OCI-LY1 (cell line): Measurements from ENCODE around the gene CD55.
A peak's percentile ranks its signal among the peaks of the same experiment; 100 is the strongest.

ENCODE experiments used
- H2AFZ ChIP-seq: fragments of 200-600 bp; sonication (generic), shearing (Covaris generic); 2 replicates; pipeline ENCODE4 v1.6.0; 2014; ENCODE audit warnings: antibody characterized with exemption, mild to moderate bottlenecking, low read length
- H3F3A ChIP-seq: fragments of 200-600 bp; sonication (generic), shearing (Covaris generic); 2 replicates; pipeline ENCODE4 v1.6.0; 2014; ENCODE audit warnings: mild to moderate bottlenecking, antibody characterized with exemption, low read length, moderate library complexity; ENCODE audit not compliant: insufficient read depth
- H3K27ac ChIP-seq: fragments of 200-600 bp; sonication (generic); 2 replicates; pipeline ENCODE4 v1.5.1; 2014; ENCODE audit warnings: low read length, mixed run types, mild to moderate bottlenecking, low read depth; ENCODE audit not compliant: poor library complexity, severe bottlenecking
- H3K27me3 ChIP-seq: fragments of 200-600 bp; sonication (generic); 2 replicates; pipeline ENCODE4 v1.6.0; 2014; ENCODE audit warnings: antibody characterized with exemption, mild to moderate bottlenecking, low read length, moderate library complexity; ENCODE audit not compliant: insufficient read depth
- H3K36me3 ChIP-seq: fragments of 200-600 bp; sonication (generic); 2 replicates; pipeline ENCODE4 v1.6.1; 2014; ENCODE audit warnings: mild to moderate bottlenecking, antibody characterized with exemption, low read length, moderate library complexity, mixed read lengths; ENCODE audit not compliant: insufficient read depth
- H3K4me1 ChIP-seq: fragments of 200-600 bp; sonication (generic); 2 replicates; pipeline ENCODE4 v1.5.1; 2014; ENCODE audit warnings: mild to moderate bottlenecking, low read length, moderate library complexity; ENCODE audit not compliant: insufficient read depth, severe bottlenecking
- H3K4me2 ChIP-seq: fragments of 200-600 bp; sonication (generic), shearing (Covaris generic); 2 replicates; pipeline ENCODE4 v1.6.1; 2014; ENCODE audit warnings: low read length
- H3K4me3 ChIP-seq: fragments of 200-600 bp; sonication (generic); 2 replicates; pipeline ENCODE4 v1.5.1; 2014; ENCODE audit warnings: low read length, low read depth, mild to moderate bottlenecking, mixed read lengths; ENCODE audit not compliant: poor library complexity, severe bottlenecking
- H3K79me2 ChIP-seq: fragments of 200-600 bp; shearing (Covaris generic); 2 replicates; pipeline ENCODE4 v1.6.1; 2016; ENCODE audit warnings: mixed run types, low read length, mixed read lengths; ENCODE audit not compliant: insufficient read depth
- H3K9ac ChIP-seq: fragments of 200-600 bp; sonication (generic), shearing (Covaris generic); 2 replicates; pipeline ENCODE4 v1.6.1; 2014; ENCODE audit warnings: mild to moderate bottlenecking, low read length, mixed read lengths
- H3K9me2 ChIP-seq: fragments of 200-600 bp; sonication (generic), shearing (Covaris generic); 2 replicates; pipeline ENCODE4 v1.6.1; 2014; ENCODE audit warnings: low read depth, mild to moderate bottlenecking, low read length, mixed read lengths
- H3K9me3 ChIP-seq: fragments of 200-600 bp; shearing (Covaris generic); 2 replicates; pipeline ENCODE4 v1.6.1; 2014; ENCODE audit warnings: low read length, mixed read lengths
- H4K20me1 ChIP-seq: fragments of 200-600 bp; sonication (generic), shearing (Covaris generic); 2 replicates; pipeline ENCODE4 v1.6.0; 2016; ENCODE audit warnings: mild to moderate bottlenecking, low read length; ENCODE audit not compliant: insufficient read depth
- EZH2 ChIP-seq: fragments of 200-600 bp; sonication (generic), shearing (Covaris generic); IDR thresholded peaks from 2 replicates; pipeline ENCODE4 v1.8.0; 2017; ENCODE audit warnings: borderline replicate concordance, mixed run types, mild to moderate bottlenecking, antibody characterized with exemption, low read length, moderate library complexity, mixed read lengths
- TF ChIP-seq, protein P1 (sequence below): fragments of 200-600 bp; sonication (generic), shearing (Covaris generic); IDR thresholded peaks from 2 replicates; pipeline ENCODE4 v1.5.1; 2017; ENCODE audit warnings: mild to moderate bottlenecking, antibody characterized with exemption, low read length, moderate library complexity, mixed read lengths

CD55 gene, protein sequence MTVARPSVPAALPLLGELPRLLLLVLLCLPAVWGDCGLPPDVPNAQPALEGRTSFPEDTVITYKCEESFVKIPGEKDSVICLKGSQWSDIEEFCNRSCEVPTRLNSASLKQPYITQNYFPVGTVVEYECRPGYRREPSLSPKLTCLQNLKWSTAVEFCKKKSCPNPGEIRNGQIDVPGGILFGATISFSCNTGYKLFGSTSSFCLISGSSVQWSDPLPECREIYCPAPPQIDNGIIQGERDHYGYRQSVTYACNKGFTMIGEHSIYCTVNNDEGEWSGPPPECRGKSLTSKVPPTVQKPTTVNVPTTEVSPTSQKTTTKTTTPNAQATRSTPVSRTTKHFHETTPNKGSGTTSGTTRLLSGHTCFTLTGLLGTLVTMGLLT

DNA sequence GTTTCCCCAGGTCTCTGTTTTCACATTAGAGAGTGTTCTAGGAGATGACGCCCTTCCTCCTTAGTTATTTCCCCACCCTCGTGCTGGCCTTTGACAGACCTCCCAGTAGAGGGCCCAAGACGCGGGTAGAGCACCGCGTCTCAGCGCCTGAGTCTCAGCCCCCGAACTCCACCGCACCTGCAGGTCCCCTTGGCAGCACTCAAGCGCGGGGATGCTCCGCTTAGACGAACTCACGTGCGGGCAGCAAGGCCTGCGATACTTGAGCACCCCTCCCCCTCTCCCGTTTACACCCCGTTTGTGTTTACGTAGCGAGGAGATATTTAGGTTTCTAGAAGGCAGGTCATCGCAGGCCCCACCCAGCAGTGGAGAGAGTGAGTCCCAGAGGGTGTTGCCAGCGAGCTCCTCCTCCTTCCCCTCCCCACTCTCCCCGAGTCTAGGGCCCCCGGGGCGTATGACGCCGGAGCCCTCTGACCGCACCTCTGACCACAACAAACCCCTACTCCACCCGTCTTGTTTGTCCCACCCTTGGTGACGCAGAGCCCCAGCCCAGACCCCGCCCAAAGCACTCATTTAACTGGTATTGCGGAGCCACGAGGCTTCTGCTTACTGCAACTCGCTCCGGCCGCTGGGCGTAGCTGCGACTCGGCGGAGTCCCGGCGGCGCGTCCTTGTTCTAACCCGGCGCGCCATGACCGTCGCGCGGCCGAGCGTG is at the start of gene CD55:
Gene CD55, plus strand, starts transcription at position 600 of the 711 bp plus-strand sequence. Its CDS starts 88 bp downstream, at position 688.
- H3K27ac ChIP-seq = peak within 1 kb of the TSS; percentile 46
- H3K4me1 ChIP-seq = peaks cover 9% of the 10 kb centered on the region
- no peaks in the 10 kb centered on the region for H4K20me1 ChIP-seq
- H3K9me3 ChIP-seq = no peaks in the 10 kb centered on the region
- H3K36me3 ChIP-seq = peaks cover 9% of the 10 kb centered on the region; the same call in 1 of the 2 replicates
- H3K79me2 ChIP-seq = no peaks in the 10 kb centered on the region
- TF ChIP-seq, protein P1, sequence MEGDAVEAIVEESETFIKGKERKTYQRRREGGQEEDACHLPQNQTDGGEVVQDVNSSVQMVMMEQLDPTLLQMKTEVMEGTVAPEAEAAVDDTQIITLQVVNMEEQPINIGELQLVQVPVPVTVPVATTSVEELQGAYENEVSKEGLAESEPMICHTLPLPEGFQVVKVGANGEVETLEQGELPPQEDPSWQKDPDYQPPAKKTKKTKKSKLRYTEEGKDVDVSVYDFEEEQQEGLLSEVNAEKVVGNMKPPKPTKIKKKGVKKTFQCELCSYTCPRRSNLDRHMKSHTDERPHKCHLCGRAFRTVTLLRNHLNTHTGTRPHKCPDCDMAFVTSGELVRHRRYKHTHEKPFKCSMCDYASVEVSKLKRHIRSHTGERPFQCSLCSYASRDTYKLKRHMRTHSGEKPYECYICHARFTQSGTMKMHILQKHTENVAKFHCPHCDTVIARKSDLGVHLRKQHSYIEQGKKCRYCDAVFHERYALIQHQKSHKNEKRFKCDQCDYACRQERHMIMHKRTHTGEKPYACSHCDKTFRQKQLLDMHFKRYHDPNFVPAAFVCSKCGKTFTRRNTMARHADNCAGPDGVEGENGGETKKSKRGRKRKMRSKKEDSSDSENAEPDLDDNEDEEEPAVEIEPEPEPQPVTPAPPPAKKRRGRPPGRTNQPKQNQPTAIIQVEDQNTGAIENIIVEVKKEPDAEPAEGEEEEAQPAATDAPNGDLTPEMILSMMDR = no peak; the same call in 1 of the 2 replicates
- no peak for TF ChIP-seq EZH2
- 0 out of 2 replicates have a peak within 1 kb of the TSS, but pooled peaks have one; percentile 25 for H2AFZ ChIP-seq
- H3K9ac ChIP-seq = peak within 1 kb of the TSS; percentile 74
- H3F3A ChIP-seq = no peaks in the 10 kb centered on the region
- no peaks in the 10 kb centered on the region for H3K27me3 ChIP-seq
- H3K4me3 ChIP-seq = peak within 1 kb of the TSS; percentile 79
- no peaks in the 10 kb centered on the region for H3K9me2 ChIP-seq
- H3K4me2 ChIP-seq = peak within 1 kb of the TSS; percentile 76

DNA sequence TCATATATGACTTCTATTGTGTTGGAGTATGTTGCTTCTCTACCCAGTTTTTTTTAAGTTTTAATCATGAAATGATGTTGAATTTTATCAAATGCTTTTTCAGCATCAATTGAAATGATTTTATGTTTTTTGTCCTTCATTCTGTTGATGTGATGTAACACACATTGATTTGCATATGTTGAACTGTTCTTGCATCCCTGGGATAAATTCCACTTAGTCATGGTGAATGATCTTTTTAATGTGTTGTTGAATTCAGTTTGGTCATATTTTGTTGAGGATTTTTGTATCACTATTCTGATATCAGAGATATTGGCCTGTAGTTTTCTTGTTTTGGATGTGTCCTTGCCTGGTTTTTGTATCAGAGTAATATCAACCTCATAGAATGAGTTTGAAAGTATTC is 46.6 kb upstream of the CD55 start:
- no peaks in the 10 kb centered on the region for H3F3A ChIP-seq
- no peaks in the 10 kb centered on the region for H3K9me3 ChIP-seq
- no peaks in the 10 kb centered on the region for H3K79me2 ChIP-seq
- H3K36me3 ChIP-seq = no peaks in the 10 kb centered on the region
- H2AFZ ChIP-seq = no peak overlapping the region
- TF ChIP-seq EZH2 = no peak
- TF ChIP-seq, protein P1 = no peak
- H3K27me3 ChIP-seq = no peaks in the 10 kb centered on the region
- no peaks in the 10 kb centered on the region for H4K20me1 ChIP-seq
- H3K4me1 ChIP-seq = no peaks in the 10 kb centered on the region
- H3K9me2 ChIP-seq = no peaks in the 10 kb centered on the region
- no peak overlapping the region for H3K27ac ChIP-seq
- H3K9ac ChIP-seq = no peak overlapping the region
- no peak overlapping the region for H3K4me2 ChIP-seq
- no peak overlapping the region for H3K4me3 ChIP-seq

DNA sequence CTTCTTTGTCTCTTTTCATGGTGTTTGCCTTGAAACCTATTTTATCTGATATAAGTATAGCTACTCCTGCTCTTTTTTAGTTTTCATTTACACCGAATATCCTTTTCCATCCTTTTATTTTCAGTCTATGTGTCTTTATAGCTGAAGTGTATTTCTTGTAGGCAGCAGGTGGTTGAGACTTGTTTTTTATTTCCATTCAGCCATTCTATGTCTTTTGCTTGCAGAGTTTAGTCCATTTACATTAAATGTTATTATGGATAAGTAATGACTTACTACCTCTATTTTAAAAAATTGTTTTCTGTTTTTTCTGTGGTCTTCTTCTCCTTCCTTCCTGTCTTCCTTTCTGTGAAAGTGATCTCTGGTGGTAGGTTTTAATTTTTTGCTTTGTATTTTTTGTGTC is 45.0 kb upstream of the CD55 start:
- H3K9ac ChIP-seq = no peak overlapping the region
- no peaks in the 10 kb centered on the region for H3K9me3 ChIP-seq
- H3K4me2 ChIP-seq = no peak overlapping the region
- no peak overlapping the region for H3K27ac ChIP-seq
- H3K36me3 ChIP-seq = no peaks in the 10 kb centered on the region
- H3K9me2 ChIP-seq = no peaks in the 10 kb centered on the region
- H3K27me3 ChIP-seq = no peaks in the 10 kb centered on the region
- no peaks in the 10 kb centered on the region for H3K79me2 ChIP-seq
- no peaks in the 10 kb centered on the region for H3F3A ChIP-seq
- H3K4me3 ChIP-seq = no peak overlapping the region
- no peak overlapping the region for H2AFZ ChIP-seq
- no peaks in the 10 kb centered on the region for H4K20me1 ChIP-seq
- TF ChIP-seq, protein P1 = no peak
- no peak for TF ChIP-seq EZH2
- no peaks in the 10 kb centered on the region for H3K4me1 ChIP-seq
